GM23248 (cell line): Measurements from ENCODE around the gene C2orf49. TPM values are rescaled to one million over a fixed set of nuclear protein-coding genes. Genes with fewer than 3 reads are reported as not detected.

Experiments
- DNase-seq: peaks from one replicate; pipeline ENCODE4 v3.0.0-alpha.2; 2015
- H2AFZ ChIP-seq: fragments of 200-600 bp; sonication (generic); 2 replicates; pipeline ENCODE4 v1.6.1; 2016; ENCODE audit warnings: antibody characterized with exemption
- H3F3A ChIP-seq: fragments of 200-600 bp; sonication (generic); 2 replicates; pipeline ENCODE4 v1.6.1; 2016; ENCODE audit warnings: mild to moderate bottlenecking, antibody characterized with exemption, mixed run types; ENCODE audit not compliant: insufficient read depth
- H3K27ac ChIP-seq: fragments of 200-600 bp; sonication (generic); 2 replicates; pipeline ENCODE4 v1.5.1; 2016; ENCODE audit warnings: mild to moderate bottlenecking
- H3K27me3 ChIP-seq: fragments of 200-600 bp; sonication (generic); replicated peaks from 2 replicates; pipeline ENCODE4 v1.6.1; 2016; ENCODE audit warnings: mild to moderate bottlenecking; ENCODE audit not compliant: insufficient read depth
- H3K36me3 ChIP-seq: fragments of 200-600 bp; sonication (generic); 2 replicates; pipeline ENCODE4 v1.6.1; 2016; ENCODE audit warnings: low read depth, mild to moderate bottlenecking
- H3K4me1 ChIP-seq: fragments of 200-600 bp; sonication (generic); 2 replicates; pipeline ENCODE4 v1.6.1; 2016; ENCODE audit warnings: mild to moderate bottlenecking; ENCODE audit not compliant: insufficient read depth
- H3K4me2 ChIP-seq: fragments of 200-600 bp; sonication (generic); one replicate; pipeline ENCODE4 v1.6.1; 2016; ENCODE audit warnings: mild to moderate bottlenecking; ENCODE audit not compliant: unreplicated experiment
- H3K4me3 ChIP-seq: fragments of 200-600 bp; sonication (generic); 2 replicates; pipeline ENCODE4 v1.5.1; 2016; ENCODE audit warnings: mild to moderate bottlenecking
- H3K79me2 ChIP-seq: fragments of 200-600 bp; sonication (generic); 2 replicates; pipeline ENCODE4 v1.6.1; 2016; ENCODE audit warnings: mild to moderate bottlenecking; ENCODE audit not compliant: insufficient read depth
- H3K9ac ChIP-seq: fragments of 200-600 bp; sonication (generic); 2 replicates; pipeline ENCODE4 v1.6.1; 2016; ENCODE audit warnings: mild to moderate bottlenecking
- H3K9me2 ChIP-seq: fragments of 200-600 bp; sonication (generic); 2 replicates; pipeline ENCODE4 v1.6.1; 2016; ENCODE audit warnings: mixed run types, mild to moderate bottlenecking, moderate library complexity; ENCODE audit not compliant: insufficient read depth
- H3K9me3 ChIP-seq: fragments of 200-600 bp; sonication (generic); one replicate; pipeline ENCODE4 v1.6.1; 2017; ENCODE audit warnings: low read depth
- H4K20me1 ChIP-seq: fragments of 200-600 bp; sonication (generic); 2 replicates; pipeline ENCODE4 v1.6.0; 2016; ENCODE audit not compliant: insufficient read depth
- EZH2 ChIP-seq: fragments of 200-600 bp; sonication (generic); IDR thresholded peaks from 2 replicates; pipeline ENCODE4 v1.6.1; 2018; ENCODE audit warnings: antibody characterized with exemption, mild to moderate bottlenecking; ENCODE audit not compliant: insufficient read depth, poor library complexity, severe bottlenecking
- EZH2phosphoT487 ChIP-seq: fragments of 200-600 bp; sonication (generic); IDR thresholded peaks from 2 replicates; pipeline ENCODE4 v1.6.1; 2018; ENCODE audit warnings: antibody characterized with exemption, moderate library complexity, mild to moderate bottlenecking, low read depth; ENCODE audit not compliant: insufficient read depth
- WGBS, 2 experiments: methylation state at CpG; one replicate each; pipeline ENCODE4 v1.1.6; 2015 to 2017; ENCODE audit warnings: low lambda C conversion rate in 2 of 2, low coverage in 1 of 2; ENCODE audit errors: missing lambda C conversion rate in 2 of 2; 5-methylcytosine and 5-hydroxymethylcytosine counted together
- in situ Hi-C: fragments of 300-500 bp; cut with MboI; formaldehyde crosslinking; loops from 2 replicates; pipeline ENCODE4 v1.15.0; 2020
- polyA plus RNA-seq: library from polyadenylated mRNA; unstranded; fragments of >200 nt; fragmentation: Nextera tagmentation; extraction: Ambion mirVana; gene quantifications from 2 replicates; pipeline ENCODE4 v1.2.1, GENCODE V29; 2016
- total RNA-seq: library from RNA; depleted of rRNA; stranded (reverse); fragments of >200 nt; shearing (Covaris generic); gene quantifications from 2 replicates; pipeline ENCODE4 v1.2.3, GENCODE V29; 2014; rRNA removed

The C2orf49 gene
- 9.0 and 17.6 TPM in 2 replicates for total RNA-seq
- polyA plus RNA-seq = 11.4 and 13.6 TPM in 2 replicates

GRCh38 chr2:105337122-105338019, at the start of gene C2orf49:
C2orf49 (plus strand) TSS chr2:105337540; CDS start chr2:105337588, 48 bp downstream.
- WGBS, 2 experiments = 0 to 1% methylated on average over 43 to 57 of the region's 58 CpGs
- in situ Hi-C loops = no loop called here

GRCh38 chr2:105287692-105288091, 49.6 kb upstream of the C2orf49 start:
- no peaks in the 10 kb centered on the region for H3K27me3 ChIP-seq
- peaks cover 9% of the 10 kb centered on the region; the same call in 1 of the 2 replicates for H3K36me3 ChIP-seq
- WGBS, 2 experiments = 80 to 81% methylated on average over 5 of the region's 5 CpGs
- no peak overlapping the region for H2AFZ ChIP-seq
- in situ Hi-C loops = no loop called here
- no peaks in the 10 kb centered on the region for H4K20me1 ChIP-seq
- no peaks in the 10 kb centered on the region for H3F3A ChIP-seq
- no peaks in the 10 kb centered on the region for H3K4me1 ChIP-seq
- H3K79me2 ChIP-seq = no peaks in the 10 kb centered on the region
- no peaks in the 10 kb centered on the region for H3K9me2 ChIP-seq
- DNase-seq = peak; percentile 42
- H3K9me3 ChIP-seq = no peaks in the 10 kb centered on the region
- TF ChIP-seq EZH2phosphoT487 (no peak), EZH2 (no peak)
- H3K27ac ChIP-seq = no peak overlapping the region
- no peak overlapping the region for H3K4me2 ChIP-seq
- no peak overlapping the region for H3K4me3 ChIP-seq
- H3K9ac ChIP-seq = no peak overlapping the region

More at GRCh38 chr2:105337122-105338019, at the start of gene C2orf49:
- H2AFZ ChIP-seq = peak within 1 kb of the TSS; percentile 92
- H3K9me3 ChIP-seq = no peaks in the 10 kb centered on the region
- peak within 1 kb of the TSS; percentile 96 for H3K4me2 ChIP-seq
- H3K27me3 ChIP-seq = no peaks in the 10 kb centered on the region
- H3F3A ChIP-seq = 0 out of 2 replicates have a peak, but pooled peaks cover 2% of the 10 kb centered on the region
- H3K9ac ChIP-seq = peak within 1 kb of the TSS; percentile 93
- H3K9me2 ChIP-seq = no peaks in the 10 kb centered on the region
- peak within 1 kb of the TSS; percentile 82 for H3K4me3 ChIP-seq
- DNase-seq = peak; percentile 94
- H3K4me1 ChIP-seq = peaks cover 18% of the 10 kb centered on the region
- peak within 1 kb of the TSS; percentile 94 for H3K27ac ChIP-seq
- H4K20me1 ChIP-seq = no peaks in the 10 kb centered on the region
- TF ChIP-seq EZH2phosphoT487 (no peak), EZH2 (no peak)
- H3K36me3 ChIP-seq = peaks cover 18% of the 10 kb centered on the region; the same call in 1 of the 2 replicates
- H3K79me2 ChIP-seq = peaks cover 63% of the 10 kb centered on the region

GRCh38 chr2:105288133-105288532, 49.2 kb upstream of the C2orf49 start:
- Histone ChIP-seq H3F3A (no peaks in the 10 kb centered on the region), H3K4me3 (no peak overlapping the region), H3K27me3 (no peaks in the 10 kb centered on the region), H3K4me1 (no peaks in the 10 kb centered on the region), H3K36me3 (peaks cover 9% of the 10 kb centered on the region; the same call in 1 of the 2 replicates), H3K9me2 (no peaks in the 10 kb centered on the region), H3K9me3 (no peaks in the 10 kb centered on the region), H3K79me2 (no peaks in the 10 kb centered on the region), H3K4me2 (no peak overlapping the region), H3K9ac (no peak overlapping the region), H4K20me1 (no peaks in the 10 kb centered on the region), H3K27ac (no peak overlapping the region), H2AFZ (no peak overlapping the region)
- DNase-seq = no peak
- in situ Hi-C loops = no loop called here
- WGBS, 2 experiments = 74 to 75% methylated on average over 7 of the region's 7 CpGs
- TF ChIP-seq EZH2phosphoT487 (no peak), EZH2 (no peak)

GRCh38 chr2:105290981-105291660, 46.2 kb upstream of the C2orf49 start:
- H3K4me1 ChIP-seq = no peaks in the 10 kb centered on the region
- peaks cover 9% of the 10 kb centered on the region; the same call in 1 of the 2 replicates for H3K36me3 ChIP-seq
- H3K27ac ChIP-seq = no peak overlapping the region
- H3K9me3 ChIP-seq = no peaks in the 10 kb centered on the region
- no peak for DNase-seq
- no peak overlapping the region for H3K9ac ChIP-seq
- WGBS, 2 experiments = 89 to 92% methylated on average over 6 of the region's 6 CpGs
- no peak overlapping the region for H3K4me3 ChIP-seq
- no peaks in the 10 kb centered on the region for H3K79me2 ChIP-seq
- H3F3A ChIP-seq = no peaks in the 10 kb centered on the region
- no peak overlapping the region for H3K4me2 ChIP-seq
- no peaks in the 10 kb centered on the region for H4K20me1 ChIP-seq
- no peaks in the 10 kb centered on the region for H3K27me3 ChIP-seq
- in situ Hi-C loops = loop anchor here (10.0 kb wide), 1 partner anchor 176 kb away; no protein-coding TSS in a partner anchor
- no peaks in the 10 kb centered on the region for H3K9me2 ChIP-seq
- no peak overlapping the region for H2AFZ ChIP-seq
- TF ChIP-seq EZH2 (no peak), EZH2phosphoT487 (no peak)
